GM12878 (cell line): Measurements from ENCODE around the gene C1QC.

ENCODE experiments used
- ATF3 ChIP-seq: IDR thresholded peaks from 2 replicates; pipeline ENCODE4 v1.6.1; 2011; ENCODE audit warnings: low read depth, mild to moderate bottlenecking, low read length, moderate library complexity, borderline replicate concordance; ENCODE audit errors: extremely low read depth
- CBFB ChIP-seq: IDR thresholded peaks from 2 replicates; pipeline ENCODE4 v1.6.1; 2016; ENCODE audit warnings: antibody characterized with exemption, low read depth
- CTCF ChIP-seq, 3 experiments: IDR thresholded peaks in 2 of 3; conservative IDR thresholded peaks in 1 of 3; 2 replicates each; pipeline ENCODE4 v1.5.1; 2011; ENCODE audit warnings: low read depth in 3 of 3, low read length in 3 of 3, mild to moderate bottlenecking in 3 of 3, control low read depth in 2 of 3, moderate library complexity in 2 of 3, inconsistent platforms in 1 of 3, mixed read lengths in 1 of 3; ENCODE audit not compliant: control insufficient read depth in 2 of 3, insufficient read depth in 1 of 3; ENCODE audit errors: extremely low read depth in 1 of 3
- IKZF1 ChIP-seq: fragments of 450-650 bp; conservative IDR thresholded peaks from 2 replicates; pipeline ENCODE4 v1.6.1; 2017; ENCODE audit warnings: antibody characterized with exemption, mild to moderate bottlenecking
- KAT2A ChIP-seq: conservative IDR thresholded peaks from 2 replicates; pipeline ENCODE4 v1.6.1; 2011; ENCODE audit warnings: low read depth, low read length; ENCODE audit not compliant: control insufficient read depth
- PAX8 ChIP-seq: fragments of 450-650 bp; IDR thresholded peaks from 2 replicates; pipeline ENCODE4 v1.6.1; 2017; ENCODE audit warnings: mild to moderate bottlenecking, moderate library complexity
- PBX3 ChIP-seq: IDR thresholded peaks from 2 replicates; pipeline ENCODE4 v1.6.1; 2011; ENCODE audit warnings: mild to moderate bottlenecking, low read depth, low read length, moderate library complexity; ENCODE audit not compliant: insufficient replicate concordance
- RAD21 ChIP-seq: IDR thresholded peaks from 2 replicates; pipeline ENCODE4 v1.6.1; 2011; ENCODE audit warnings: mild to moderate bottlenecking, low read depth, low read length, moderate library complexity; ENCODE audit not compliant: insufficient read depth
- TCF3 ChIP-seq: IDR thresholded peaks from 2 replicates; pipeline ENCODE4 v1.6.1; 2012; ENCODE audit warnings: low read depth, mild to moderate bottlenecking, low read length, borderline replicate concordance; ENCODE audit not compliant: insufficient read depth

- no peak for TF ChIP-seq RAD21
- TF ChIP-seq KAT2A: no peak
- no peak for TF ChIP-seq CTCF (IDR thresholded peaks at IDR 0.05 in 2 of 3, conservative IDR thresholded peaks at IDR 0.05 in 1 of 3; ENCODE audit: control insufficient read depth in 2 of 3, extremely low read depth in 1 of 3, insufficient read depth in 1 of 3, low read depth in 3 of 3, low read length in 3 of 3)
- TF ChIP-seq CBFB: no peak
- TF ChIP-seq TCF3: no peak
- no peak for TF ChIP-seq ATF3
- TF ChIP-seq IKZF1: no peak
- no peak for TF ChIP-seq PAX8
- no peak for TF ChIP-seq PBX3
Measured at GRCh38 chr1:22609291-22609690, 34.1 kb upstream of the C1QC start.
